ENCODE results near the gene FLNB. TPM values are rescaled to one million over a fixed set of nuclear protein-coding genes. Genes with fewer than 3 reads are reported as not detected.
"Not testable (repeated sequence)": the region's sequence is repeated elsewhere in the genome, so short reads cannot be mapped to it uniquely, and the experiment has no call there.

FLNB gene
- total RNA-seq, 1 donor from 2014 or later = 72.9 TPM

DNA sequence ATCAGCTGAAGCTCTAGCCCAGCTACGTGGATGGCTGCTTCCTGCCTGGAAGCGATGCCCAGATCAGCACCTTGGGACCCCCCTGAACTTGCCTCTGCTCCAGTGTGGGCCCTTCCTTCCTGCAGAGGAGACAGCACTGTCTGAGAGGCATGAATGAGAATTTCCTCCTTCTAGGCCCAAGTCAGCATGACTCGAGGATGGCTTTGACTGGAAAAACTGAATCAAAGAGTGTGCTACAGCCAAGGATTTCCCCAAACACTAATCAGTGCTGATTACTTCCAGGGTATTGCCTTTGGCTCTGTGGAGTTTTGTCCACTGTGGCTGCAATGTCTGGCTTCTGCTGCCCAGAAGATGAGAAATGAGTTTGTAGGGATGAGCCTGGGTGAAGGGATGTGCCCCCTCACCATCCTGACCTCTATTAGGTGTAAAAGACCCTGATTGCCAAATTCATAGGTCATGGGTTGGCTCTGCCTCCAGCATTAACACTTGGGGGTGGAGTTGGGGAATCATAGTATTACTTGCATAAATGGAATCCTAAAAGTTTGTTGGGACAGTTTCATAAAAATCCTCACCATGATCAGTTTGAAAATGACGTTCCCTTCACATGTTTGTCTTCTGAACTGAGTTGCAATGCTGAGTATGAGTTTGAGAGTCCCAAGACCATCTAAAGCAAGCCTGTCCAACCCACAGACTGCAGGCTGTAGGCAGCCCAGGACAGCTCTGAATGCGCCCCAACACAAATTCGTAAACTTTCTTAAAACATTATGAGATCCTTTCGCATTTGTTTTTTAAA, 36.7 kb downstream of the FLNB start:
- Mint-ChIP-seq H3K4me3 (ENCODE audit: unreplicated experiment) (no peak overlapping the region), H3K9me3 (ENCODE audit: unreplicated experiment) (no peaks in the 10 kb centered on the region), H3K36me3 (ENCODE audit: unreplicated experiment) (no peaks in the 10 kb centered on the region), H3K27me3 (ENCODE audit: unreplicated experiment) (no peaks in the 10 kb centered on the region), H3K4me1 (ENCODE audit: unreplicated experiment) (peaks cover 74% of the 10 kb centered on the region), H3K27ac (ENCODE audit: unreplicated experiment) (no peak overlapping the region)
- TF ChIP-seq, protein P1, sequence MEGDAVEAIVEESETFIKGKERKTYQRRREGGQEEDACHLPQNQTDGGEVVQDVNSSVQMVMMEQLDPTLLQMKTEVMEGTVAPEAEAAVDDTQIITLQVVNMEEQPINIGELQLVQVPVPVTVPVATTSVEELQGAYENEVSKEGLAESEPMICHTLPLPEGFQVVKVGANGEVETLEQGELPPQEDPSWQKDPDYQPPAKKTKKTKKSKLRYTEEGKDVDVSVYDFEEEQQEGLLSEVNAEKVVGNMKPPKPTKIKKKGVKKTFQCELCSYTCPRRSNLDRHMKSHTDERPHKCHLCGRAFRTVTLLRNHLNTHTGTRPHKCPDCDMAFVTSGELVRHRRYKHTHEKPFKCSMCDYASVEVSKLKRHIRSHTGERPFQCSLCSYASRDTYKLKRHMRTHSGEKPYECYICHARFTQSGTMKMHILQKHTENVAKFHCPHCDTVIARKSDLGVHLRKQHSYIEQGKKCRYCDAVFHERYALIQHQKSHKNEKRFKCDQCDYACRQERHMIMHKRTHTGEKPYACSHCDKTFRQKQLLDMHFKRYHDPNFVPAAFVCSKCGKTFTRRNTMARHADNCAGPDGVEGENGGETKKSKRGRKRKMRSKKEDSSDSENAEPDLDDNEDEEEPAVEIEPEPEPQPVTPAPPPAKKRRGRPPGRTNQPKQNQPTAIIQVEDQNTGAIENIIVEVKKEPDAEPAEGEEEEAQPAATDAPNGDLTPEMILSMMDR (IDR thresholded peaks at IDR 0.05) = no peak
- no peak for DNase-seq (ENCODE audit: extremely low spot score, unreplicated experiment)

DNA sequence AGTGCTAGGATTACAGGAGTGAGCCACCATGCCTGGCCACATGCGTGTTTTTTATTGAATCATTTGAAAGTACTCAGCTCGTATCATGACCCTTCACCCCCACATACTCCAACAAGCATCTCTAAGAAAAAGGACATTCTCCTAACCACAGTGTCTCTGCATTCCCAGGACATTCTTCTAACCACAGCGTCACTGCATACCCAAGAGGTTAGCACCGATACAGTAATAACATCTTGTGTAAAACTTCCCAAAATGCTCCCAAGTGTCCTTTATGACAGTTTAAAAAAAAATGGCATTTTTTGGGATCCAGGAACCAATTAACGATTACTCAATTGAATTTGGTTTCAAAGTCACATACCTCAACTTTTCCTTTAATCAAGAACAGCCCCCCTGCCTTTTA, 39.6 kb downstream of the FLNB start:
- peaks cover 72% of the 10 kb centered on the region for H3K4me1 Mint-ChIP-seq (ENCODE audit: unreplicated experiment)
- no peaks in the 10 kb centered on the region for H3K36me3 Mint-ChIP-seq (ENCODE audit: unreplicated experiment)
- TF ChIP-seq, protein P1 (IDR thresholded peaks at IDR 0.05) = no peak
- no peaks in the 10 kb centered on the region for H3K27me3 Mint-ChIP-seq (ENCODE audit: unreplicated experiment)
- no peak for DNase-seq (ENCODE audit: extremely low spot score, unreplicated experiment)
- H3K9me3 Mint-ChIP-seq (ENCODE audit: unreplicated experiment) = no peaks in the 10 kb centered on the region
- peak overlapping the region; percentile 67 for H3K27ac Mint-ChIP-seq (ENCODE audit: unreplicated experiment)
- no peak overlapping the region for H3K4me3 Mint-ChIP-seq (ENCODE audit: unreplicated experiment)

DNA sequence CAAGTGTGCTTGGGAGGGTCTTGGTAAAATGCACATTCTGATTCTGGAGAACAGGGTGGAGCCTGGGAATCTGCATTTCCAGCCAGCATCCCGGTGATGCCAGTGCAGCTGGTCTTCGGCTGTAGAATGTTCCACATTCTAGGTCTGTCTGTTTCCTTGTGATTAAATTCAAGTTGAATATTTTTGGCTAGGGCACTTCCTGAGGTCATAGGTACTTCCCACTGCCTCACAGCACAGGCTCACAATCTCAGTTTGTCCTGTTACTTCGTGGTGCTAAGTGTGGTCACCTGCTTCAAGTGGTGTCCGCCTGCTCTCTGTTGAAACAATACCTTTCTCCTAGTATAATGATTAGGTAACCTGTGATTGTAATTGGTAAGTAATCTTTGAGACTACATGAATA, 40.1 kb downstream of the FLNB start:
- H3K4me1 Mint-ChIP-seq (ENCODE audit: unreplicated experiment) = peaks cover 68% of the 10 kb centered on the region
- no peaks in the 10 kb centered on the region for H3K27me3 Mint-ChIP-seq (ENCODE audit: unreplicated experiment)
- H3K9me3 Mint-ChIP-seq (ENCODE audit: unreplicated experiment) = no peaks in the 10 kb centered on the region
- TF ChIP-seq, protein P1 (IDR thresholded peaks at IDR 0.05) = no peak
- H3K27ac Mint-ChIP-seq (ENCODE audit: unreplicated experiment) = peak overlapping the region; percentile 67
- no peaks in the 10 kb centered on the region for H3K36me3 Mint-ChIP-seq (ENCODE audit: unreplicated experiment)
- no peak for DNase-seq (ENCODE audit: extremely low spot score, unreplicated experiment)
- no peak overlapping the region for H3K4me3 Mint-ChIP-seq (ENCODE audit: unreplicated experiment)

DNA sequence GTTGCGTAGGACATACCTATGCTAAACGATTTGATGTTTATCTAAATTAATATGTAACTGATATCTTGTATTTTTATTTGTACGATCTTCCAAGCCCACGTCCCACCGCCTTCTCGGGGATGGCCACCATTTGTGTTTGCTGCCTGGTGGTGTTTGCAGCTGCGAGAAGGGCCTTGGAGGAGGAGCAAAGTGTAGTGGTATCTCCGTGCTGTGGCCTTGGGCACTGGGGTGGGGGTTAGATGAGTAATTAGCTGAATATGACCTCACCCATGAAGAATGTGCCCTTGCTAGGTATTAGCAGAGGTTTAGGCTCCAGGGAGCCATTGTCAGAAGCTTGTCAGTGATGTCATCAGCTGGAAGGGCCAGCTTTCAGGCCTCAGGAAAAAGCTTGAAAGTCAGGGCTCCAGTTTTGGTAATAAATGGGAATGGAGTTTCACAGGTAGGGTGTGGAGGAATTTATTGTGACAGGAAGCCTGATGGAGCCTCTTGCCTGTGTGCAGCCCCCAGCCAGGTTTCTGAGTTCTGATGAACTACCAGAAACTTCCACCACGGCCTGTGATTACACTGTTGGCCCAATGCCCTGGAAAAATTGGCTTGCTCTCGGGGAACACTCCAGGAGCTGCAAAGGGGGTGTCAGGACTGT, 41.0 kb downstream of the FLNB start:
- Mint-ChIP-seq H3K36me3 (ENCODE audit: unreplicated experiment) (no peaks in the 10 kb centered on the region), H3K27ac (ENCODE audit: unreplicated experiment) (peak overlapping the region; percentile 67), H3K4me1 (ENCODE audit: unreplicated experiment) (peaks cover 60% of the 10 kb centered on the region), H3K27me3 (ENCODE audit: unreplicated experiment) (no peaks in the 10 kb centered on the region), H3K4me3 (ENCODE audit: unreplicated experiment) (no peak overlapping the region), H3K9me3 (ENCODE audit: unreplicated experiment) (no peaks in the 10 kb centered on the region)
- TF ChIP-seq, protein P1 (IDR thresholded peaks at IDR 0.05) = no peak
- DNase-seq (ENCODE audit: extremely low spot score, unreplicated experiment) = no peak

DNA sequence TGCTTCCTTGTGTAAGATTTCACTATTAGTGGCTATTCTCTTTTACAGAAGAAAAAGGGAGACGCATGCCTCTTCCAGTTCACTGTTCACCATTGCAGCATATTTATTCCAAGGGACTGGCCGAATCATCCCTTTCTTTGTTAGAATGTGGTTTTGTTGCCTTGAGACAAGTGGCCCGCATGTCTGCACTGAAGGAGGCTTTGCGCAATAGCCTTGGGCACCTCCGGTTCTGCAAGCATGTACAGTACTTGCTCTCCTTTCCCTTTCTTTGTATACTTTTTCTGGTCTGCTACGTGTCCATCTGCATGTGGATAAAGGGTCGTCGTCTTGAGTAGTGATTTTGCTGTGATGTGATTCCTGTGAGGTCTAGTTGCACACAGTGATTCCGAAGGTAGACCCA, 43.0 kb downstream of the FLNB start:
- no peak overlapping the region for H3K4me3 Mint-ChIP-seq (ENCODE audit: unreplicated experiment)

DNA sequence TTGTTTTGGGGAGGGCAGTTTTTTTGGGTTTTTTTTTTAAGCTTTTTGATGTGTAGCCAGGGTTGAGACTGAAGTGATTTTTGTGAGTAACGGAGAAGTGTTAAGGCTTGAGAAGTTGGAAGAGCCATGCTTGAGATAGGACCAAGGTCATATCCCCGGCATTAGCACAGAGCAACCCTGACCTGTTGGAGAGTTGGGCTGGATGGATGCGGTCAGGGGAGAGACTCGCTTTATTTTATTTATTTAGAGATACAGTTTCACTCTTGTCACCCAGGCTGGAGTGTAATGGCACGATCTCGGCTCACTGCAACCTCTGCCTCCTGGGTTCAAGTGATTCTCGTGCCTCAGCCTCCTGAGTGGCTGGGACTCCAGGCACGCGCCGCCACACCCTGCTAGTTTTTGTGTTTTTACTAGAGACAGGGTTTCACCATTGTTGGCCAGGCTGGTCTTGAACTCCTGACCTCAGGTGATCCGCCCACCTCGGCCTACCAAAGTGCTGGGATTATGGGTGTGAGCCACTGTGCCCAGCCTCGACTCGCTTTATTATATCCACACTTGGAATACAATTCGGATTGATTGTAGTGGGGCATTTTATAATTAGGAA, 43.5 kb downstream of the FLNB start:
- peak overlapping the region; percentile 88 for H3K27ac Mint-ChIP-seq (ENCODE audit: unreplicated experiment)
- H3K4me3 Mint-ChIP-seq (ENCODE audit: unreplicated experiment); H3K36me3 Mint-ChIP-seq (ENCODE audit: unreplicated experiment); H3K9me3 Mint-ChIP-seq (ENCODE audit: unreplicated experiment); DNase-seq (ENCODE audit: extremely low spot score, unreplicated experiment); H3K27me3 Mint-ChIP-seq (ENCODE audit: unreplicated experiment): not testable (repeated sequence)
- peaks cover 54% of the 10 kb centered on the region for H3K4me1 Mint-ChIP-seq (ENCODE audit: unreplicated experiment)

More for the DNA sequence above, 43.0 kb downstream of the FLNB start:
- H3K36me3 Mint-ChIP-seq (ENCODE audit: unreplicated experiment) = no peaks in the 10 kb centered on the region
- no peak for DNase-seq (ENCODE audit: extremely low spot score, unreplicated experiment)
- H3K9me3 Mint-ChIP-seq (ENCODE audit: unreplicated experiment) = no peaks in the 10 kb centered on the region
- H3K4me1 Mint-ChIP-seq (ENCODE audit: unreplicated experiment) = peaks cover 53% of the 10 kb centered on the region
- no peaks in the 10 kb centered on the region for H3K27me3 Mint-ChIP-seq (ENCODE audit: unreplicated experiment)
- TF ChIP-seq, protein P1 (IDR thresholded peaks at IDR 0.05) = no peak
- peak overlapping the region; percentile 88 for H3K27ac Mint-ChIP-seq (ENCODE audit: unreplicated experiment)
